Sigmoid colon (tissue), 4 donors: ENCODE measurements around the gene CRKL.

Experiments
- EP300 ChIP-seq, 4 donors: sonication (generic); formaldehyde crosslinking; IDR thresholded peaks; one replicate each; pipeline ENCODE4 v1.6.1; 2017; ENCODE audit warnings: antibody characterized with exemption in 4 of 4
- POLR2A ChIP-seq, 2 donors: fragments of 450-650 bp; IDR thresholded peaks; one replicate each; pipeline ENCODE4 v1.6.1; 2016; ENCODE audit warnings: antibody characterized with exemption in 2 of 2, mild to moderate bottlenecking in 2 of 2, moderate library complexity in 2 of 2
- POLR2AphosphoS5 ChIP-seq, 4 donors: sonication (generic); formaldehyde crosslinking; IDR thresholded peaks; one replicate each; pipeline ENCODE4 v1.6.1; 2017; ENCODE audit warnings: antibody characterized with exemption in 4 of 4

DNA sequence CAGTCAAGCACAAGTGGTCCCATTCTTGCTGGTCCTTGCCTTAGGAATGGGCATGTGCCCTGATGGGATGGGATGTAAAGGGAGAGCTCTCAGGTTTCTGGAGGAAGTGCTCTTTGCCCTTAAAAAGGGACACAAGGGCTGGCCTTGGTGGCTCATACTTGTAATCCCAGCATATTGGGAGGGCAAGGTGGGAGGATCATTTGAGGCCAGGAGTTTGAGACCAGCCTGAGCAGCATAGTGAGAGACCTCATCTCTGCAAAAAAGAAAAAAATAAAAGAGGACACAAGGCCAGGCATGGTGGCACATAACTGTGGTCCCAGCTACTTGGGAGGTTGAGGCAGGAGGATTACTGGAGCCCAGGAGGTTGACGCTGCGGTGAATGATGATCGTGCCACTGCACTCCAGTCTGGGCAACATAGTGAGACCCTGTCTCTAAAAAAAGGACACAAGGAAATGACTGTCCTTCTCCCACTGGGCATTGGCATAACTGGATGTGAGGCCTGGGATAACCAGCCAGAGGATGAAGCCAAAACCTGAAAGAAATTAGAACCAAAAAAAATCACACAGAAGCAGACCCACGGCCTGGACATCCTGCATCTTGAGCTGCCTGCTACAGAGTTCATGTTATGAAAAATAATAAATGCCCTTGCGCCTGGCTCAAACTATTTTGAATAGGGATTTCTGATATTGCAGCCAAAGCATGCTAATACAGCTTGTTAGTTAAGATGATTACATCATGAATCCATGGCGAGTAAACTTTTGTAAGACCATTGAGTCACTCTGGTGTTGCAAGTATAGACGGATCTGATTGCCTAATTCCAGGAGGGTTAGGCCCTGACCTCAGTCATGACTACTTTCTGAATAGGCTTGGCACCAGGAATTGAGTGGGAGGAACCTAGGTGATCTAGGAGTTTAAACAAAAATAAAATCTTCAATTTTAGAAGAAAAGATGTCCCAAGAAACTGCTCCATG is 12.9 kb upstream of the CRKL start:
- no peak for TF ChIP-seq EP300 (IDR thresholded peaks at IDR 0.05)
- TF ChIP-seq POLR2AphosphoS5 (IDR thresholded peaks at IDR 0.05): peak in 2 of 4 donors; percentile 25 to 66
- TF ChIP-seq POLR2A (IDR thresholded peaks at IDR 0.05): no peak
